SK-N-MC (cell line): ENCODE measurements around the gene YWHAE.
"Not testable (repeated sequence)": the region's sequence is repeated elsewhere in the genome, so short reads cannot be mapped to it uniquely, and the experiment has no call there.

ENCODE experiments used
- DNase-seq: peaks from one replicate; pipeline ENCODE4 v3.0.0-alpha.2; 2011; ENCODE audit warnings: low read depth, low spot score
- H3K27ac ChIP-seq: fragments of 200-600 bp; sonication (generic); 2 replicates; pipeline ENCODE4 v1.5.1; 2016; ENCODE audit warnings: mixed run types
- H3K36me3 ChIP-seq: fragments of 200-600 bp; sonication (generic); 2 replicates; pipeline ENCODE4 v1.6.1; 2017; ENCODE audit warnings: antibody characterized with exemption, low read length, mixed read lengths; ENCODE audit not compliant: insufficient read depth
- H3K4me3 ChIP-seq: fragments of 200-600 bp; sonication (generic); 2 replicates; pipeline ENCODE4 v1.5.1; 2016
- H3K9ac ChIP-seq: fragments of 200-600 bp; sonication (generic); 2 replicates; pipeline ENCODE4 v1.8.0; 2017; ENCODE audit warnings: mixed run types, mixed read lengths; ENCODE audit not compliant: insufficient read length
- H3K9me3 ChIP-seq: fragments of 200-600 bp; sonication (generic); 2 replicates; pipeline ENCODE4 v1.6.1; 2017; ENCODE audit warnings: low read depth, mild to moderate bottlenecking, antibody characterized with exemption, low read length, moderate library complexity, mixed read lengths
- EZH2 ChIP-seq: fragments of 200-600 bp; sonication (generic); IDR thresholded peaks from one replicate; pipeline ENCODE4 v1.6.1; 2017; ENCODE audit warnings: antibody characterized with exemption
- FOXP2 ChIP-seq: optimal IDR thresholded peaks from 2 replicates; pipeline ENCODE3; 2011; ENCODE audit warnings: mild to moderate bottlenecking, moderate library complexity; ENCODE audit not compliant: insufficient read depth; ENCODE audit errors: extremely low read length, control extremely low read depth
- POLR2AphosphoS5 ChIP-seq: IDR thresholded peaks from 2 replicates; pipeline ENCODE4 v1.6.1; 2012; ENCODE audit warnings: mild to moderate bottlenecking, low read depth, low read length, borderline replicate concordance

Gene YWHAE

GRCh38 chr17:1368588-1368987 lies 31.4 kb downstream of the YWHAE start:
- Histone ChIP-seq H3K36me3 (peaks cover 33% of the 10 kb centered on the region), H3K27ac (peak overlapping the region; percentile 25), H3K9me3 (no peaks in the 10 kb centered on the region), H3K4me3 (no peak overlapping the region), H3K9ac (no peak overlapping the region)
- no peak for DNase-seq
- TF ChIP-seq POLR2AphosphoS5 (no peak), EZH2 (no peak), FOXP2 (no peak)

DNA sequence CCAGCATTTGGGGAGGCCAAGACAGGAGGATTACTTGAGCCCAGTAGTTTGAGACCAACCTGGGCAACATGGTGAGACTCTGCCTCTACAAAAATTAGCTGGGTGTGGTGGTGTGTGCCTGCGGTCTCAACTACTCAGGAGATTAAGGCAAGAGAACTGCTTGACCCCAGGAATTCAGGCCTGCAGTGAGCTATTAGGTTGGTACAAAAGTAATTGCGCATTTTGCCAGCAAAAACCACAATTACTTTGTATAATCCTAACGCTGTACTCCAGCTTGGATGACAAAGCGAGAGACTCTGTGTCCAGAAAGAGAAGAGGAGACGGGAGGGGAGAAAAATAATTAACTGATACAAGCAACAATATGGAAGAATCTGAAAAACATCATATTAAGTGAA lies 32.7 kb downstream of the YWHAE start:
- no peak for TF ChIP-seq FOXP2
- H3K27ac ChIP-seq, result peak overlapping the region; percentile 83
- H3K9me3 ChIP-seq, result no peaks in the 10 kb centered on the region
- H3K36me3 ChIP-seq, result peaks cover 33% of the 10 kb centered on the region
- H3K4me3 ChIP-seq, result no peak overlapping the region
- H3K9ac ChIP-seq, result no peak overlapping the region
- DNase-seq, result no peak

GRCh38 chr17:1366234-1366633 lies 33.8 kb downstream of the YWHAE start:
- H3K4me3 ChIP-seq, result no peak overlapping the region
- peaks cover 41% of the 10 kb centered on the region for H3K36me3 ChIP-seq
- no peak overlapping the region for H3K9ac ChIP-seq
- H3K9me3 ChIP-seq, result no peaks in the 10 kb centered on the region
- DNase-seq, result no peak
- TF ChIP-seq EZH2 (no peak), FOXP2 (no peak), POLR2AphosphoS5 (no peak)
- peak overlapping the region; percentile 83; the same call in 1 of the 2 replicates for H3K27ac ChIP-seq

DNA sequence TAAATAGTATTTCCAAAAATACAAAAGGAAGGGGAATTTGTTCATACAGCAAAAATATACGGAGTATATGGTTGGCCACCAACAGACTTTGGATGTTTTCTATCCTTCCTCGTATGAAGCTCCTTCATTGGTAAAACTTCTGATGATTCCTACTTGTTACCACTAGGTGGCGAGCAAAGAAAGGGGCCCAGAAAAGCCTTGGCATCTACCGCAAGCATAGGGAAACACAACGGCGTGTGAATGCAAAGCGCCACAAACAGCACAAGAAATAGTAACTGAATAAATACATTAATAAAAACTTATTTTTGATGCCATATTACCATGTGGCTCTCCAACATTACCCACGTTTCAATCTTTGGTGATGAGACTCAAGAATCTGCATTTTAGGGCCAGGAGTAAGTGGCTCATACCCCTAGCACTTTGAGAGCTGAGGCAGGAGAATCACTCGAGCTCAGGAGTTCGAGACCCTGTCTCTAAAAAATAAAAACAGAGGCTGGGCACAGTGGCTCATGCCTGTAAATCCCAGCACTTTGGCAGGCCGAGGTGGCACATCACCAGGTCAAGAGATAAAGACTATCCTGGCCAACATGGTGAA lies 34.5 kb downstream of the YWHAE start:
- Histone ChIP-seq H3K36me3 (peaks cover 47% of the 10 kb centered on the region), H3K9ac (no peak overlapping the region), H3K27ac (peak overlapping the region; percentile 75), H3K9me3 (no peaks in the 10 kb centered on the region), H3K4me3 (no peak overlapping the region)
- TF ChIP-seq EZH2 (no peak), POLR2AphosphoS5 (no peak), FOXP2 (no peak)
- DNase-seq, result peak; percentile 35

- H3K27ac ChIP-seq, result 0 out of 2 replicates have a peak overlapping the region, but pooled peaks have one; percentile 27
- no peak for DNase-seq
- no peak overlapping the region for H3K4me3 ChIP-seq
- TF ChIP-seq FOXP2 (no peak), EZH2 (no peak), POLR2AphosphoS5 (no peak)
- H3K9ac ChIP-seq, result no peak overlapping the region
- H3K36me3 ChIP-seq, result peaks cover 64% of the 10 kb centered on the region
- no peaks in the 10 kb centered on the region for H3K9me3 ChIP-seq
Observed at GRCh38 chr17:1362964-1363363, 37.1 kb downstream of the YWHAE start.

GRCh38 chr17:1362065-1362848 lies 37.8 kb downstream of the YWHAE start:
- H3K9me3 ChIP-seq, result no peaks in the 10 kb centered on the region
- TF ChIP-seq EZH2, result no peak
- TF ChIP-seq POLR2AphosphoS5, result no peak; the same call in 1 of the 2 replicates
- no peak for TF ChIP-seq FOXP2
- H3K9ac ChIP-seq, result no peak overlapping the region
- DNase-seq, result no peak
- H3K27ac ChIP-seq, result peak overlapping the region; percentile 27; the same call in 1 of the 2 replicates
- H3K36me3 ChIP-seq, result peaks cover 71% of the 10 kb centered on the region
- no peak overlapping the region for H3K4me3 ChIP-seq

GRCh38 chr17:1360975-1361374 lies 39.0 kb downstream of the YWHAE start:
- no peak overlapping the region for H3K4me3 ChIP-seq

DNA sequence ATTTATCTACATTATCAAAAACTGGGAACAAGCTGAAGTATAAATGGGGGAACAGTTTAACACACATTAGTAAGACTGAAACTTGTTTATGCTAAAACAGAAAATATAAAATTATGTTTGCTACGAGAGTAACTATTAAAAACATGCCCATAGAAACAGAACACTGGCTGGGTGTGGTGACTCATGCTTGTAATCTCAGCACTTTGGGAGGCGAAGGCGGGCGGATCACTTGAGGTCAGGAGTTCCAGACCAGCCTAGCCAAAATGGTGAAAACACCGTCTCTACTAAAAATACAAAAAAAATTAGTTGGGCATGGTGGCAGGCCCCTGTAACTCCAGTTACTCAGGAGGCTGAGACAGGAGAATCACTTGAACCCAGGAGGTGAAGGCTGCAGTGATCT lies 39.7 kb downstream of the YWHAE start:
- H3K9ac ChIP-seq, result not testable (repeated sequence)
- peaks cover 86% of the 10 kb centered on the region for H3K36me3 ChIP-seq

More at GRCh38 chr17:1360975-1361374, 39.0 kb downstream of the YWHAE start:
- Histone ChIP-seq H3K27ac (no peak overlapping the region), H3K36me3 (peaks cover 80% of the 10 kb centered on the region), H3K9me3 (no peaks in the 10 kb centered on the region), H3K9ac (no peak overlapping the region)
- TF ChIP-seq FOXP2, result no peak
- TF ChIP-seq EZH2, result no peak
- no peak for TF ChIP-seq POLR2AphosphoS5
- DNase-seq, result no peak

DNA sequence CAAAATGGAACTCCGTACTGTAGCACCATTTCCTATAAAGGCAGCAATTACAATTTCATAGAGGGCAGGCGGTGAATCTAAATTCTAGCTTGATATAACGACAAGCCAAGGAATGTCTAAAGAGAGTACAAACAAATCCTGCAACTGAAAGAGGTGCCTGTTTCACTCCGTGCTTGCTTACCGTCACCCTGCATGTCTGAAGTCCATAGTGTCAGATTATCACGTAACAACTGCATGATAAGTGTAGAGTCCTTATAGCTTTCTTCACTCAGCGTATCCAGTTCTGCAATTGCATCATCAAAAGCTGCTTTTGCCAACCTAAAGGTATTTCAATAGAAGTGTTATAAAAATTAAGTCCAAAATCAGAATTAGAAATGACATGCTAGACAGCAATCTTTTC lies 46.0 kb downstream of the YWHAE start:
- H3K36me3 ChIP-seq, result peaks cover 80% of the 10 kb centered on the region
- TF ChIP-seq POLR2AphosphoS5 (no peak), FOXP2 (no peak), EZH2 (no peak)
- no peak overlapping the region for H3K4me3 ChIP-seq
- no peak overlapping the region for H3K9ac ChIP-seq
- H3K27ac ChIP-seq, result peak overlapping the region; percentile 34
- no peak for DNase-seq
- no peaks in the 10 kb centered on the region for H3K9me3 ChIP-seq

More for the DNA sequence above, 39.7 kb downstream of the YWHAE start:
- not testable (repeated sequence) for H3K4me3 ChIP-seq, H3K27ac ChIP-seq, DNase-seq, H3K9me3 ChIP-seq

GRCh38 chr17:1352530-1352929 lies 47.5 kb downstream of the YWHAE start:
- not testable (repeated sequence) for H3K4me3 ChIP-seq, H3K9me3 ChIP-seq, DNase-seq, H3K9ac ChIP-seq
- H3K36me3 ChIP-seq, result peaks cover 84% of the 10 kb centered on the region
- H3K27ac ChIP-seq, result 0 out of 2 replicates have a peak overlapping the region, but pooled peaks have one; percentile 48
